ENCODE data around the gene DCC.

DNA sequence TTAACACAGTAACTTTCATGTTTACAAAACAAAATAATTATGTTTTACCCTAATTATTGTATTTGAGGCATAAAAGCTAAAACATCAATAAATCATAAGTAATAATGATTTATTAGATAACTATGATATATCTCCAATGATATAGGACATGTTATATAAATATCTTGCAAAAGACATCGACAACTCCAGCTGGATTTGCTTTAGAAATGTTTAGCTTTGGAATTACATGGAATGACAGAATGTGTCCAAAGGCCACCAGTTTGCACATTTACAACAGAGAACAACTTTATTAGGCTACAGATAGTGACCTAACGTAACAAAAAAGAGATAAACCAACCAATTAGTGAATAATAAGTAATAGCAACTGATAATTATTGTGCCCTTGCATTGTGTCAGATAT, 475.7 kb downstream of the DCC start:
- TF ChIP-seq, protein P1, sequence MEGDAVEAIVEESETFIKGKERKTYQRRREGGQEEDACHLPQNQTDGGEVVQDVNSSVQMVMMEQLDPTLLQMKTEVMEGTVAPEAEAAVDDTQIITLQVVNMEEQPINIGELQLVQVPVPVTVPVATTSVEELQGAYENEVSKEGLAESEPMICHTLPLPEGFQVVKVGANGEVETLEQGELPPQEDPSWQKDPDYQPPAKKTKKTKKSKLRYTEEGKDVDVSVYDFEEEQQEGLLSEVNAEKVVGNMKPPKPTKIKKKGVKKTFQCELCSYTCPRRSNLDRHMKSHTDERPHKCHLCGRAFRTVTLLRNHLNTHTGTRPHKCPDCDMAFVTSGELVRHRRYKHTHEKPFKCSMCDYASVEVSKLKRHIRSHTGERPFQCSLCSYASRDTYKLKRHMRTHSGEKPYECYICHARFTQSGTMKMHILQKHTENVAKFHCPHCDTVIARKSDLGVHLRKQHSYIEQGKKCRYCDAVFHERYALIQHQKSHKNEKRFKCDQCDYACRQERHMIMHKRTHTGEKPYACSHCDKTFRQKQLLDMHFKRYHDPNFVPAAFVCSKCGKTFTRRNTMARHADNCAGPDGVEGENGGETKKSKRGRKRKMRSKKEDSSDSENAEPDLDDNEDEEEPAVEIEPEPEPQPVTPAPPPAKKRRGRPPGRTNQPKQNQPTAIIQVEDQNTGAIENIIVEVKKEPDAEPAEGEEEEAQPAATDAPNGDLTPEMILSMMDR (IDR thresholded peaks at IDR 0.05) = no peak
- TF ChIP-seq POLR2A (IDR thresholded peaks at IDR 0.05) = no peak
